ENCODE data around the gene THRA. TPM values are rescaled to one million over a fixed set of nuclear protein-coding genes. Genes with fewer than 3 reads are reported as not detected.

The THRA gene
- polyA plus RNA-seq, 1 of the 3 experiments (the other 2 are of a cell fraction): 23.1 TPM

DNA sequence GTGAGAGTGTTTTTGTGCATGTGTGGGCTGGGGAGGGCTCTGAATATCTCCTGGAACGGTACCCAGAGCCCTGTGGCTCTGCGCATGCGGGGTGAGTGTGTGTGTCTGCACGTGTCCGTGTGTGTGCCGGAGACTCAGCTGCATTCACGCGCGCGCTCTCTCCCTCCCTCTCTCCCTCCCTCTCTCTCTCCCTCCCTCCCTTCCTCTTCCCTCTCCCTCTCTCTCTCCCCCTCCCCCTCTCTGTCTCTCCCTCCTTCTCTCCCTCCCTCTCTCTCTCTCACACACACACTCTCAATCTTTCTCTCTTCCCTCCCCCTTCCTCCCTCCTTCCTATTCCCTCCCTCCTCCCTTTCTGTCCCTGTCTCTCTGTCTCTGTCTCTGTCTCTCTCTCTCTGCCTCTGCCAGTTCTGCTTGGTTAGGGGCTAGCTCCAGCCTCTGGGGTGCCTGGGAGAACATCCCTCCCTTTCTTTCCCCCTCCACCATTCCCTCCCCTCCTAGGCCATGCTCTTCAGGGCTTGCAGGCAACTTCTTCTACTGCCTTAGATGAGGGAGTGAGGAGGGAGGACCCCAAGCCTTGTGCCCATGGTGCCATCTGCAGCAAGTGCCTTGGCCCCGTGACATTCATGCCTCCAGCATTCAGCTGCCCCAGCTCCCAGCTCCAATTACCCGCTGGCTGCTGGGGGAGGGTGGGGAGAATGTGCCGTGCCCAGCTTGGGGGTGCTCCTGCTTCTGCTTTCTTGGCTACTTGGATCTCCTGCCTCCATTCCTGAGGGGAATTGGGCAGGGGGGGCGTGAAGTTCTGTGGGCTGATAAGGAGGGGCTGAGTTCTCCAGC lies 6.4 kb downstream of the THRA start (continued):
- TF ChIP-seq, protein P1, sequence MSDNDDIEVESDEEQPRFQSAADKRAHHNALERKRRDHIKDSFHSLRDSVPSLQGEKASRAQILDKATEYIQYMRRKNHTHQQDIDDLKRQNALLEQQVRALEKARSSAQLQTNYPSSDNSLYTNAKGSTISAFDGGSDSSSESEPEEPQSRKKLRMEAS (IDR thresholded peaks at IDR 0.05; ENCODE audit: low read depth): peak; percentile 95
- no peak for TF ChIP-seq FOXM1 (IDR thresholded peaks at IDR 0.05; ENCODE audit: low read depth)

DNA sequence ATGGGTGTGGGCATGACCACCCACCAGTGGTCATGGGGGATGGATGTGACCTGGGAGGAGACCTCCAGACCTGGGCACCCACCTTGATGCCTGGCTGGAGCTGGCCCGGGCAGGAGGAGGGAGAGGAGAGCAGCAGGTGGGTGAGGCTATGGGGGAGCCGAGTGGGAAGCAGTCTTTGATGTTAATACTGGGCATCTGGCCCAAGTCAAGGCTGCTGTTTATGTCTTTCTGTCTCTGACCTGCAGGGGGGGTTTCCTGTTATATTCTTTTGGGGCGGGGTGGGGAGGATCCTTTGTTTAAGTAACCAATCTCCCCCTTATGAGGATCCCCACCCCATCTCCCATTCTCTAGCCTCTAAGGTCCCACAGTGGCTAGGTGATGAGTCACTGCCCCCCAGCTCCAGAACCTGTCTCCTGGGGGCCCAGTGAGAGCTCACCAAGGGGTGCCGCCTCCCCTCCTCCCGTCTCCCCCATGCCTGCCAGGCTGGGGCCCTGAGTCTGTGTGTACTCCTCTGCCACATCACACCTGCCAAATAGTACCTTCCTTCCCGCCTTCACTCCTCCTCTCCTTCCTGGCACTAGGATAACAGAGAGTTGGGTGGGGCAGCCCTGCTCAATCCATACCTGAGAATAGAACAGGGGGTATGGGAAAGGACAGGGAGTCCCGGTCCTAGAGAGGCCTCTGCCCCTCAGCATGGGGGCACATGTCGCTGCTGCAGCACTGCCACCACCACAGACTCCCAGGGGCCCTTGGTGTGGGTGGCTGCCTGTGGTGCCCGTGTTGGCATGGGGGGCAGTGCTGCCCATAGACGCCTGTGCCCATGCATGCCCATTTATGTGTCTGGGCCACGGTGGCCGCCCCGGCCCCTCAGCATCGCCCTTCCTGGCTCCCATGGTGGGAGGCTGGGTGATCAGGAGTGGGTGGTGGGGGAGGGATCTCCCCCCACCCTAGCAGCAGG lies 7.3 kb downstream of the THRA start:
- peak overlapping the region; percentile 72 to 93 for H3K27ac ChIP-seq (ENCODE audit: low read depth in 2 of 2, low read length in 1 of 2)

More for the DNA sequence above, 7.3 kb downstream of the THRA start:
- H3K9ac ChIP-seq: peak overlapping the region; percentile 38; the same call in 1 of the 2 replicates
- H3K27me3 ChIP-seq (ENCODE audit: insufficient read depth): no peaks in the 10 kb centered on the region
- no peak overlapping the region for H2AFZ ChIP-seq (ENCODE audit: low read depth)
- no peaks in the 10 kb centered on the region for H3K36me3 ChIP-seq (replicated peaks in 1 of 2; ENCODE audit: control insufficient read depth in 1 of 2, insufficient read depth in 2 of 2, low read length in 1 of 2)
- peaks cover 14% of the 10 kb centered on the region for H3F3A ChIP-seq (replicated peaks; ENCODE audit: insufficient read depth)
- H3K9me3 ChIP-seq: no peaks in the 10 kb centered on the region
- H4K20me1 ChIP-seq (ENCODE audit: insufficient read depth): 0 out of 2 replicates have a peak, but pooled peaks cover 3% of the 10 kb centered on the region
- WGBS (ENCODE audit: low lambda C conversion rate): 33% methylated on average over 6 of the region's 14 CpGs
- H3K9me2 ChIP-seq: no peaks in the 10 kb centered on the region
- TF ChIP-seq RAD21 (IDR thresholded peaks at IDR 0.05; ENCODE audit: low read length) (no peak), NFIC (IDR thresholded peaks at IDR 0.05; ENCODE audit: borderline replicate concordance) (no peak), SIN3A (IDR thresholded peaks at IDR 0.05; ENCODE audit: borderline replicate concordance, low read depth, low read length) (no peak), EP300 (IDR thresholded peaks at IDR 0.05; ENCODE audit: borderline replicate concordance in 1 of 2, low read depth in 1 of 2, low read length in 1 of 2) (no peak)
- TF ChIP-seq, protein P2, sequence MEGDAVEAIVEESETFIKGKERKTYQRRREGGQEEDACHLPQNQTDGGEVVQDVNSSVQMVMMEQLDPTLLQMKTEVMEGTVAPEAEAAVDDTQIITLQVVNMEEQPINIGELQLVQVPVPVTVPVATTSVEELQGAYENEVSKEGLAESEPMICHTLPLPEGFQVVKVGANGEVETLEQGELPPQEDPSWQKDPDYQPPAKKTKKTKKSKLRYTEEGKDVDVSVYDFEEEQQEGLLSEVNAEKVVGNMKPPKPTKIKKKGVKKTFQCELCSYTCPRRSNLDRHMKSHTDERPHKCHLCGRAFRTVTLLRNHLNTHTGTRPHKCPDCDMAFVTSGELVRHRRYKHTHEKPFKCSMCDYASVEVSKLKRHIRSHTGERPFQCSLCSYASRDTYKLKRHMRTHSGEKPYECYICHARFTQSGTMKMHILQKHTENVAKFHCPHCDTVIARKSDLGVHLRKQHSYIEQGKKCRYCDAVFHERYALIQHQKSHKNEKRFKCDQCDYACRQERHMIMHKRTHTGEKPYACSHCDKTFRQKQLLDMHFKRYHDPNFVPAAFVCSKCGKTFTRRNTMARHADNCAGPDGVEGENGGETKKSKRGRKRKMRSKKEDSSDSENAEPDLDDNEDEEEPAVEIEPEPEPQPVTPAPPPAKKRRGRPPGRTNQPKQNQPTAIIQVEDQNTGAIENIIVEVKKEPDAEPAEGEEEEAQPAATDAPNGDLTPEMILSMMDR (IDR thresholded peaks at IDR 0.05): peak; percentile 45
- TF ChIP-seq, protein P3, sequence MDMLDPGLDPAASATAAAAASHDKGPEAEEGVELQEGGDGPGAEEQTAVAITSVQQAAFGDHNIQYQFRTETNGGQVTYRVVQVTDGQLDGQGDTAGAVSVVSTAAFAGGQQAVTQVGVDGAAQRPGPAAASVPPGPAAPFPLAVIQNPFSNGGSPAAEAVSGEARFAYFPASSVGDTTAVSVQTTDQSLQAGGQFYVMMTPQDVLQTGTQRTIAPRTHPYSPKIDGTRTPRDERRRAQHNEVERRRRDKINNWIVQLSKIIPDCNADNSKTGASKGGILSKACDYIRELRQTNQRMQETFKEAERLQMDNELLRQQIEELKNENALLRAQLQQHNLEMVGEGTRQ (IDR thresholded peaks at IDR 0.05; ENCODE audit: borderline replicate concordance, low read depth, low read length): no peak
- ChIA-PET CTCF (interaction anchor here (0.7 to 12.8 kb wide), 9 partner anchors 14 to 274 kb away, joined by 3 to 100 read pairs (median 4); partner anchors contain the start of genes MED24 and PSMD3), POLR2A (interaction anchor here (0.8 to 1.8 kb wide), 3 partner anchors 32 to 71 kb away, joined by 3 to 7 read pairs (median 3); partner anchors contain the start of gene CASC3)
- H3K4me1 ChIP-seq (ENCODE audit: control insufficient read depth in 1 of 2, insufficient read depth in 2 of 2, low read depth in 1 of 2, low read length in 1 of 2): peaks cover 55 to 77% of the 10 kb centered on the region in 2 experiments; a peak in 3 of 4 replicates
- DNase-seq: peak; percentile 52
- H3K4me3 ChIP-seq (ENCODE audit: low read depth in 2 of 2, low read length in 1 of 2): peak overlapping the region in 1 of 2 experiments; percentile 41; a peak in 2 of 4 replicates
- peak overlapping the region; percentile 81 for H3K4me2 ChIP-seq
- H3K79me2 ChIP-seq (ENCODE audit: insufficient read depth): peaks cover 52% of the 10 kb centered on the region; the same call in 1 of the 2 replicates

Data from SK-N-SH (cell line).